ENCODE measurements around the gene CRIM1. TPM values are rescaled to one million over a fixed set of nuclear protein-coding genes. Genes with fewer than 3 reads are reported as not detected.

The CRIM1 gene
- total RNA-seq, 1 experiment from 2014 or later: 27.6 TPM

DNA sequence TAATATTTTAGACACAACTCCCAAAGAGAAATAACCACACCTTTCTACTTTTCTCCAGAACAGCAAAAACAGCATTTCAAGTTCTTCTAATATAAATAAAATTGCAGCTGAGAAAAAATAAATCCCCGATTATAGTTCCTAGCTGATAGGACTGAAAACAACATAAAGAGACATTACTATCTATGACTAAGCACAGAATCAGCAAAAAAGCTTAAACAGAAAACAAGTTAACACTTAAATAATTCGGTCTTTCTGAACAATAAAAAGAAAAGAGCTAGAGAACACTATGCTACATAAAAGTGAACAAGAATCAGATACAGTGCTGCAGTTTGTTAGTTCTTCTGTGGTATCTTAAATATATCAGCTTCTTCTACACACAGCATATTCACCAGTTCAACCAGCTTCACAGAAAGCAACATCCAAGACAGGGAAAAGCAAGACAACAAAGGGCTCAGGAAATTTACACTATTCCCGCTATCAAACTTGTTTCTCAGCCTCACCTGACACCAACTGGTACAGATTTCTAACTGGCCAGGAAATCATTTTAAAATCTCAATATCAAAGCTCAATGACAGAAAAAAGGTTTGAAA lies 213.8 kb downstream of the CRIM1 start:
- no peak overlapping the region for H3K23ac ChIP-seq (ENCODE audit: insufficient read length, low read depth, low read length)
- H3K4ac ChIP-seq (ENCODE audit: low read depth, low read length): no peak overlapping the region
- H4K91ac ChIP-seq (ENCODE audit: insufficient read length, low read depth, low read length): no peak overlapping the region
- no peaks in the 10 kb centered on the region for H3K9me3 ChIP-seq (ENCODE audit: control insufficient read depth, low read depth, low read length)
- no peaks in the 10 kb centered on the region for H4K20me1 ChIP-seq (ENCODE audit: control insufficient read depth, insufficient read depth, insufficient read length)
- no peak overlapping the region for H3T11ph ChIP-seq (ENCODE audit: low read length)
- H2AK5ac ChIP-seq (ENCODE audit: insufficient read length, low read length): no peak overlapping the region
- no peaks in the 10 kb centered on the region for H3K27me3 Mint-ChIP-seq (ENCODE audit: low read depth)
- no peak overlapping the region for H3K4me2 ChIP-seq (ENCODE audit: insufficient read depth, insufficient read length, low read length)
- H3K23me2 ChIP-seq (ENCODE audit: insufficient read length, low read depth, low read length, poor library complexity, severe bottlenecking): no peaks in the 10 kb centered on the region
- peaks cover 4 to 28% (median 13%) of the 10 kb centered on the region in 3 experiments; a peak in 5 of 7 replicates for H3K36me3 Mint-ChIP-seq (ENCODE audit: insufficient read depth in 1 of 3, low read depth in 3 of 3)
- no peak overlapping the region for H4K8ac ChIP-seq (replicated peaks; ENCODE audit: insufficient read length, low read depth, low read length)
- H3K4me1 Mint-ChIP-seq: peaks cover 18 to 24% of the 10 kb centered on the region in 2 experiments
- no peak overlapping the region for H3K9ac ChIP-seq (ENCODE audit: extremely low read depth, insufficient read length, low read length)
- no peaks in the 10 kb centered on the region for H3K9me3 Mint-ChIP-seq
- H3K27me3 ChIP-seq (ENCODE audit: insufficient read depth, low read length): no peaks in the 10 kb centered on the region
- no peak overlapping the region for H2BK5ac ChIP-seq (ENCODE audit: insufficient read length, low read length)
- H2BK15ac ChIP-seq (ENCODE audit: low read depth, low read length): no peak overlapping the region
- H3K79me2 ChIP-seq (ENCODE audit: insufficient read depth, low read length): no peaks in the 10 kb centered on the region
- peaks cover 2% of the 10 kb centered on the region; the same call in 1 of the 2 replicates for H3K4me1 ChIP-seq (ENCODE audit: insufficient read depth, low read length)
- H3K79me1 ChIP-seq (ENCODE audit: insufficient read depth, low read depth, low read length, poor library complexity, severe bottlenecking): no peaks in the 10 kb centered on the region
- TF ChIP-seq, protein P1, sequence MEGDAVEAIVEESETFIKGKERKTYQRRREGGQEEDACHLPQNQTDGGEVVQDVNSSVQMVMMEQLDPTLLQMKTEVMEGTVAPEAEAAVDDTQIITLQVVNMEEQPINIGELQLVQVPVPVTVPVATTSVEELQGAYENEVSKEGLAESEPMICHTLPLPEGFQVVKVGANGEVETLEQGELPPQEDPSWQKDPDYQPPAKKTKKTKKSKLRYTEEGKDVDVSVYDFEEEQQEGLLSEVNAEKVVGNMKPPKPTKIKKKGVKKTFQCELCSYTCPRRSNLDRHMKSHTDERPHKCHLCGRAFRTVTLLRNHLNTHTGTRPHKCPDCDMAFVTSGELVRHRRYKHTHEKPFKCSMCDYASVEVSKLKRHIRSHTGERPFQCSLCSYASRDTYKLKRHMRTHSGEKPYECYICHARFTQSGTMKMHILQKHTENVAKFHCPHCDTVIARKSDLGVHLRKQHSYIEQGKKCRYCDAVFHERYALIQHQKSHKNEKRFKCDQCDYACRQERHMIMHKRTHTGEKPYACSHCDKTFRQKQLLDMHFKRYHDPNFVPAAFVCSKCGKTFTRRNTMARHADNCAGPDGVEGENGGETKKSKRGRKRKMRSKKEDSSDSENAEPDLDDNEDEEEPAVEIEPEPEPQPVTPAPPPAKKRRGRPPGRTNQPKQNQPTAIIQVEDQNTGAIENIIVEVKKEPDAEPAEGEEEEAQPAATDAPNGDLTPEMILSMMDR (conservative IDR thresholded peaks at IDR 0.05): no peak
- H2BK120ac ChIP-seq (ENCODE audit: low read depth, low read length, poor library complexity, severe bottlenecking): no peak overlapping the region
- H3K56ac ChIP-seq (ENCODE audit: insufficient read length, low read depth, low read length): no peak overlapping the region
- H4K5ac ChIP-seq (ENCODE audit: insufficient read length, low read depth, low read length): no peak overlapping the region
- H2BK20ac ChIP-seq (ENCODE audit: low read depth, low read length, poor library complexity, severe bottlenecking): no peak overlapping the region
- no peak for DNase-seq
- WGBS (ENCODE audit: extremely low coverage, insufficient read length, low lambda C conversion rate): no CpG with 5 or more reads among the region's 3 CpGs
- no peak overlapping the region for H3K18ac ChIP-seq (ENCODE audit: insufficient read length, low read depth, low read length)
- H3K27ac ChIP-seq (ENCODE audit: insufficient read length, low read depth, low read length): no peak overlapping the region
- H3K27ac Mint-ChIP-seq: peak overlapping the region; percentile 42 to 70 (median 64); a peak in 5 of 7 replicates
- H2BK12ac ChIP-seq (ENCODE audit: insufficient read length, low read depth, low read length): no peak overlapping the region
- H2AFZ ChIP-seq (ENCODE audit: low read length): no peak overlapping the region
- H3K4me3 Mint-ChIP-seq: no peak overlapping the region
- no peak overlapping the region for H3K14ac ChIP-seq (ENCODE audit: insufficient read depth, low read length)
